Lower leg skin (tissue), 4 donors: ENCODE data around the gene DYRK1B. TPM values are rescaled to one million over a fixed set of nuclear protein-coding genes. Genes with fewer than 3 reads are reported as not detected.

ENCODE experiments used
- DNase-seq, 2 donors: peaks; one replicate each; pipeline ENCODE4 v3.0.0-alpha.2; 2019; ENCODE audit warnings: low spot score in 2 of 2
- H3K4me3 ChIP-seq: fragments of 200-600 bp; sonication (generic); 2 replicates; pipeline ENCODE4 v1.5.1; 2017; ENCODE audit warnings: mild to moderate bottlenecking, low read depth; ENCODE audit not compliant: poor library complexity, severe bottlenecking
- POLR2A ChIP-seq, 2 donors: fragments of 450-650 bp; IDR thresholded peaks; one replicate each; pipeline ENCODE4 v1.6.1; 2016 to 2017; ENCODE audit warnings: antibody characterized with exemption in 2 of 2, mild to moderate bottlenecking in 1 of 2, moderate library complexity in 1 of 2
- WGBS, 2 donors: methylation state at CpG; one replicate each; pipeline ENCODE4 v1.1.5; 2018; 5-methylcytosine and 5-hydroxymethylcytosine counted together
- intact Hi-C: fragments of 100-400 bp; cut with DNase I; formaldehyde crosslinking; loops from one replicate; pipeline ENCODE4 v1.15.0; 2023; ENCODE audit warnings: low total_unique reads
- microRNA-seq, 2 donors: library from miRNA; unstranded; fragments of <30 nt; microRNA quantifications; one replicate each; pipeline ENCODE4, GENCODE V29; 2016; ENCODE audit warnings: borderline replicate concordance in 2 of 2, borderline number of aligned reads in 1 of 2
- total RNA-seq, 4 donors: library from RNA; depleted of rRNA; stranded (reverse); fragments of >200 nt; gene quantifications; one replicate each; pipeline ENCODE4 v1.1.0, GENCODE V29; 2016
- TF ChIP-seq, protein P1 (sequence below), 3 donors: fragments of 450-650 bp; IDR thresholded peaks; one replicate each; pipeline ENCODE4 v1.5.1; 2016; ENCODE audit warnings: antibody characterized with exemption in 3 of 3, mild to moderate bottlenecking in 3 of 3, moderate library complexity in 2 of 3

DYRK1B gene
- total RNA-seq, 4 donors from 2014 or later = 14.8 to 29.0 (median 19.7) TPM

DNA sequence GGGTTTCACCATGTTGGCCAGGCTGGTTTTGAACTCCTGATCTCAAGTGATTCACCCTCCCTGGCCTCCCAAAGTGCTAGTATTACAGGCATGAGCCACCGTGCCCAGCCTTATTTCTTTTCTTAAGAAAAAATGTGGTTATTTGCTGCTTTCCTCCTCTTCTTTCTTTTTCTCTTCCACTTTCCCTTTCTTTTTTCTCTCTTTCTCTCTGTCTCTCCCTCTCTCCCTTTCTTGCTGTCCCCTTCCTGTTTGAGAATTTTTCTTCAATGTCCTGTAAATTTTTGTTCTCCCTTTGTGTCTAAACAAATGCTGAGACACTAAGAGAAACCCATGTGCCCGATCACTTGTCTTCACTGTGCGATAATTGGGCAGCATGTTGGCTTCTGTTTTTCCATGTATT is 53.1 kb downstream of the DYRK1B start:
- TF ChIP-seq POLR2A (IDR thresholded peaks at IDR 0.05) = no peak
- WGBS, 2 donors = 80 to 93% methylated on average over 3 of the region's 3 CpGs
- no peak overlapping the region for H3K4me3 ChIP-seq
- no peak for DNase-seq
- intact Hi-C loops = no loop called here

DNA sequence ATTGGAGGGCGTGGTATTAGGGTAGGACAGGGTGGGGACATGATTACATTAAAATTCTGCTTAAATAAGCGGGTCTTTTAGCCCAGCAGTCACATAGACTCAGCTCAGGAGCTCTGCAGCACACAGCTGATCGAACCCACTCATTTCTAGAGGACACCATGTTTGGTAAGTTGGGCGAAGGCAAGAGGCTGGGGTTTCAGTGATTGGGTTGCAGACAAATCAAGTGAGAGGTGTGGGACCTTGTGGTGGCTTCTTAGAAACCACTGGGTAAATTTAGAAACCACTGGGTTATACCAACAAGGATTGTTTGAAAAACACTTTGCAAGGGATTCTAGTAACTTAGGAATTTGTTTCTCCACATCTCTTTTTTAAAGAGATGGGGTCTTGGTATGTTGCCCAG is 55.2 kb downstream of the DYRK1B start, which contains the start of gene LEUTX:
Gene LEUTX (plus strand): TSS at position 92 of the 400 bp plus-strand sequence. CDS start 67 bp downstream, at position 159.
- intact Hi-C loops = no loop called here
- 60 to 75% methylated on average over 4 of the region's 4 CpGs for WGBS, 2 donors
- DNase-seq = no peak

More for the DNA sequence above, 55.2 kb downstream of the DYRK1B start, which contains the start of gene LEUTX:
- H3K4me3 ChIP-seq = no peak within 1 kb of the TSS
- no peak for TF ChIP-seq POLR2A (IDR thresholded peaks at IDR 0.05)
- TF ChIP-seq, protein P1, sequence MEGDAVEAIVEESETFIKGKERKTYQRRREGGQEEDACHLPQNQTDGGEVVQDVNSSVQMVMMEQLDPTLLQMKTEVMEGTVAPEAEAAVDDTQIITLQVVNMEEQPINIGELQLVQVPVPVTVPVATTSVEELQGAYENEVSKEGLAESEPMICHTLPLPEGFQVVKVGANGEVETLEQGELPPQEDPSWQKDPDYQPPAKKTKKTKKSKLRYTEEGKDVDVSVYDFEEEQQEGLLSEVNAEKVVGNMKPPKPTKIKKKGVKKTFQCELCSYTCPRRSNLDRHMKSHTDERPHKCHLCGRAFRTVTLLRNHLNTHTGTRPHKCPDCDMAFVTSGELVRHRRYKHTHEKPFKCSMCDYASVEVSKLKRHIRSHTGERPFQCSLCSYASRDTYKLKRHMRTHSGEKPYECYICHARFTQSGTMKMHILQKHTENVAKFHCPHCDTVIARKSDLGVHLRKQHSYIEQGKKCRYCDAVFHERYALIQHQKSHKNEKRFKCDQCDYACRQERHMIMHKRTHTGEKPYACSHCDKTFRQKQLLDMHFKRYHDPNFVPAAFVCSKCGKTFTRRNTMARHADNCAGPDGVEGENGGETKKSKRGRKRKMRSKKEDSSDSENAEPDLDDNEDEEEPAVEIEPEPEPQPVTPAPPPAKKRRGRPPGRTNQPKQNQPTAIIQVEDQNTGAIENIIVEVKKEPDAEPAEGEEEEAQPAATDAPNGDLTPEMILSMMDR (IDR thresholded peaks at IDR 0.05) = no peak

Small RNAs within 50 kb of the gene (microRNA-seq; reads per million reads assigned to microRNA genes)
- 0 reads per million in 2 donors for gene MIR6719

Other genes with a start within 250 kb of the DYRK1B start
- gene LGALS13, start 231.6 kb downstream of the DYRK1B start, total RNA-seq = not detected
- not detected for gene LGALS16, start 178.2 kb downstream of the DYRK1B start, total RNA-seq
- gene LGALS14, start 129.7 kb downstream of the DYRK1B start, total RNA-seq = not detected
- gene CLC, start 96.1 kb downstream of the DYRK1B start, total RNA-seq = not detected
- not detected for gene LEUTX, start 55.3 kb downstream of the DYRK1B start, total RNA-seq
- 100 to 1,000 TPM; 167 to 224 (median 174) TPM for gene FBL, start 12.2 kb upstream of the DYRK1B start, total RNA-seq
- gene FCGBP, start 100.5 kb upstream of the DYRK1B start, total RNA-seq = 100 to 1,000 TPM; 155 to 286 (median 194) TPM
- gene PSMC4, start 137.0 kb upstream of the DYRK1B start, total RNA-seq = 10 to 100 TPM; 78.0 to 92.5 (median 87.7) TPM
- gene ZNF546, start 162.9 kb upstream of the DYRK1B start, total RNA-seq = 1 to 10 TPM in 2 of 4 donors, under 1 TPM in 2; 0.30 to 4.8 (median 1.4) TPM
- 1 to 10 TPM; 1.8 to 6.8 (median 4.1) TPM for gene ZNF780B, start 222.1 kb upstream of the DYRK1B start, total RNA-seq